ENCODE results near the gene SERPINC1.

Gene SERPINC1

GRCh38 chr1:173876732-173877131 is 40.4 kb downstream of the SERPINC1 start:
- H3K4me3 ChIP-seq (ENCODE audit: low read depth, low read length): no peak overlapping the region
- TF ChIP-seq CTCF (IDR thresholded peaks at IDR 0.05; ENCODE audit: low read depth, low read length): no peak

- no peak overlapping the region for H3K4me3 ChIP-seq (ENCODE audit: low read depth, low read length)
- no peak for TF ChIP-seq CTCF (IDR thresholded peaks at IDR 0.05; ENCODE audit: low read depth, low read length)
Observed at GRCh38 chr1:173871500-173871899, 45.6 kb downstream of the SERPINC1 start.

GRCh38 chr1:173871091-173871490 is 46.0 kb downstream of the SERPINC1 start:
- no peak overlapping the region for H3K4me3 ChIP-seq (ENCODE audit: low read depth, low read length)
- TF ChIP-seq CTCF (IDR thresholded peaks at IDR 0.05; ENCODE audit: low read depth, low read length): no peak

GRCh38 chr1:173870252-173871075 is 46.7 kb downstream of the SERPINC1 start:
- TF ChIP-seq CTCF (IDR thresholded peaks at IDR 0.05; ENCODE audit: low read depth, low read length): no peak
- H3K4me3 ChIP-seq (ENCODE audit: low read depth, low read length): no peak overlapping the region

GRCh38 chr1:173869021-173869359 is 48.1 kb downstream of the SERPINC1 start:
- H3K4me3 ChIP-seq (ENCODE audit: low read depth, low read length): peak overlapping the region; percentile 92
- TF ChIP-seq CTCF (IDR thresholded peaks at IDR 0.05; ENCODE audit: low read depth, low read length): no peak

- TF ChIP-seq CTCF (IDR thresholded peaks at IDR 0.05; ENCODE audit: low read depth, low read length): no peak
- H3K4me3 ChIP-seq (ENCODE audit: low read depth, low read length): peak within 1 kb of the TSS; percentile 92
Observed at GRCh38 chr1:173868266-173869020, 48.7 kb downstream of the SERPINC1 start, which contains the start of gene ZBTB37. Gene ZBTB37, plus strand, starts transcription at chr1:173868380. Its CDS starts 1,846 bp downstream, at chr1:173870226.

- H3K4me3 ChIP-seq (ENCODE audit: low read depth, low read length): peak within 1 kb of the TSS; percentile 92
- no peak for TF ChIP-seq CTCF (IDR thresholded peaks at IDR 0.05; ENCODE audit: low read depth, low read length)
Observed at GRCh38 chr1:173867753-173868265, 49.3 kb downstream of the SERPINC1 start, which contains the start of gene GAS5. Gene GAS5, minus strand, starts transcription at chr1:173867989.

Measured in WI38 (cell line).